Brain pericyte (primary cell): ENCODE results near the gene PPP1R13B.
A peak's percentile ranks its signal among the peaks of the same experiment; 100 is the strongest.

Experiments used
- DNase-seq: peaks from one replicate; pipeline ENCODE4 v3.0.0-alpha.2; 2012; ENCODE audit warnings: low read depth, low spot score

The PPP1R13B gene

GRCh38 chr14:103731916-103732867 lies 115.2 kb downstream of the PPP1R13B start:
- DNase-seq = no peak

GRCh38 chr14:103731481-103731880 lies 115.9 kb downstream of the PPP1R13B start:
- DNase-seq = no peak

DNA sequence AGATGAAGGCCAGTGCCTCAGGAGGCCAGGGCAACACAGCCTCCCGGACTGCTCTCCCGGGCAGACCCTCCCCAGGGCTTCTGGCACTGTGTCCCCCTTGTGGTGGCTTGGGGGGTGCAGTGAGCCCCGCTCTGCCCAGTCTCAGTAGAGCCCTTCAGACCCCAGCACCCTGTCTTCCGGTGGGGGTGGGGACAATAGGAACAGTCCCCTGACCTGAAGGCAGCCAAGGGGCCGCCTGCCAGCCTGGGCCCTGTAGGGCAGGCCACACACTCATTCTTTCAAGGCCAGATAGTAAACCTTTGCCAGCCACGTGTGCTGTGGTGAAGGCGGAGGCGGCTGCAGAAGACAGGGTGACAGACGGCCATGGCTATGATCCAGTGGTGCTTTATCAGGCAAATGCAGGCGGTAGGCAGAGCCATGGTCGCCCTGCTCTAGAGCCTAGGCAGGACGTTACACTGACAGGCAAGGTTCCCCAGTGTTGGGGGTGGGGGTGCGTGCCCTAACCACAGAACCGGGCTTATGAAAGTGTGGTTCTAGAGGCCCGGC lies 116.8 kb downstream of the PPP1R13B start:
- DNase-seq = no peak

- DNase-seq = no peak
Observed at GRCh38 chr14:103729496-103730448, 117.6 kb downstream of the PPP1R13B start.

- no peak for DNase-seq
Observed at GRCh38 chr14:103728721-103729120, 118.7 kb downstream of the PPP1R13B start.

DNA sequence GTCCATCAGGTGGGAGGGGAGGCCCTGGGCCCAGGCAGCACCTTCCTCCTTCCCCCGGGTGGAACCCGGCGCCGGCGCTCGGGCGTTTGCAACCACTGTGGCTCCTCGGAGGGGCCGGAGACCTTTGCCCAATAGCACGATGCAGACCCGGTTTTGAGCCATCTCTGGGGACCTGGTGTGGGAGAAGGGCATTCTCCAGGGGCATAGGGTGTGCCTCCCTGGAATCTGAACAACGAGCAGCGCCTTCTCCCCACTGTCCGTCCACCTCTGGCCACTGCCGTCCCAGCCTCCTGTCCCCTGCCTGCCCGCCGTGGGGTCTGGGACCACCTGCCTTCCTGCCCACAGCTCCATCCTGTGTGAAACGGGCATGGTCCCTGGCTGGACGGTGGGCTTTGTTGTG lies 119.2 kb downstream of the PPP1R13B start:
- no peak for DNase-seq

DNA sequence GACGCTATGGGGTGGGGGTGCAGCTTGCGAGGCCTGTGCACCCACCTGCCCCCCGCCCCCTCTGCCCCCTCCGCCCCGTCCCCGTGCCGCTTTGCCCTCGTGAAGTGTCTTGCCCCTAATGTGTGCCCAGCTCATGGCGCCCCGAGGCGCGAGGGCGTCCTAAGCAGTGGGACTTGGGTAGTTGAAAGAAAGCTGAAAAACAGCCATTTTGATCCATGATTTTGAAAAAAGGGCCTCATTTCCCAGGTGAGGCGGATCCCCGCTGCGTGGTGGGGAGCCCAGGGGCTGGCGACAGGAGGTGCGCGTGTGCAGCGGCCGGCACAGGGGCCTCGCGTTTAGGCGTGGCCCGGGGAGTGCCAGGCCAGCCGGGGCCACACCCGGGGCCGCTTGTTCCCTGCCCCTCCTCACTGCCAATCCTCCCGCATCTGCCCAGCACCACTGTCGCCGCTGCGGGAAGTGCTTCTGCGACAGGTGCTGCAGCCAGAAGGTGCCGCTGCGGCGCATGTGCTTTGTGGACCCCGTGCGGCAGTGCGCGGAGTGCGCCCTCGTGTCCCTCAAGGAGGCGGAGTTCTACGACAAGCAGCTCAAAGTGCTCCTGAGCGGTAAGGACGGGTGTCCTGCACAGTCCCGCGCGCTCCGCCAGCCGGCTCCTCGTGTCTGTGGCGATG lies 119.9 kb downstream of the PPP1R13B start:
- DNase-seq = no peak

DNA sequence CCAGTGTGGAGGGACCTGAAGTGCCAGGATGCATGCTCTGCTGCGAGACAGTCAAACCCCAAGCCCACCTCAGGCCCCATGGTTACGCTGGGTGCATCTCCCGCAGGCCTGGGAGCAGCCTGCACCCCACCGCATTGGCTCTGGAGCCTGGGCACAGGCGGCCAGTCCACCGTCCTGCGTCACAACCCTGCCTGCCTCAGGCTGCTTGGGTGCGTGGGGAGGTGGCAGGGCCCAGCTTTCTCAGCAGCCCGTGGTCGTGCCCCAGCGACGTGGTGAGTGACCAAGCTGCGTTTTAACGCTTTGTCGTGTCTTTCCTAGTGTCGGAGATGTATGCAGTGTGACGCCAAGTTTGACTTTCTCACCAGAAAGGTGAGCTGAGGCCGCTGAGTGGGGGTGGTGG lies 120.9 kb downstream of the PPP1R13B start:
- DNase-seq = no peak

DNA sequence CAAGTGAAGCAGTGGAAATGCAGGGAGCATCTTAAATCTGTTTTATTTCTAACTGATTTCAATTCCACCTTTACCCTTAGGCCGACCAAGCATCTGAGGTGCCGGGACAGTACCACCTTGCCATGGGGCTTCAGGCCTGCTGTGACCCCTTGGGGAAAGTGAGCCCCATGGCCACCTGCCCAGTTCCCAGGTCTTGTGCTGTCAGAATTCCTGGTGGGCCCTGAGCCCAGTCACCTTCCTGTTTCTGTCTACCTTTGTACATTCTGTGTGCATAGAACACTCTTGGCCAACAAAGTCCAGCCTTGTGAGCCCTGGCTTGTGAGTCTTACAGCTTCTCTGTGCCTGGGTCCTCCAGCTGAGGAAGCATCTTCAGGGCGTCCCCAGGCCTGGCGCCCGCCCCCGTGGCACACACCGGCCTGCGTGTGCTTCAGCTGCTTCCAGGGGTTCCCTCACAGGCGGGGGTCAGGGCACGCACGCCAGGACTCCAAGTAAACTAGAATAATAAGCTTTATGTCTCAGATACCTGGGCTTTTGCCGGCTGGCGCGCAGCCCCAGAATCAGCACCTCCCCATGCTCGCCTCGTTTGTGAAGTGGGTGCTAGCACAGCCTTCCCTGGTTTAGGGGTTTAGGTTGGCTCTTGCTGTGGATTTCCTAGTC lies 121.5 kb downstream of the PPP1R13B start:
- no peak for DNase-seq

- no peak for DNase-seq
Observed at GRCh38 chr14:103725001-103725682, 122.2 kb downstream of the PPP1R13B start.

DNA sequence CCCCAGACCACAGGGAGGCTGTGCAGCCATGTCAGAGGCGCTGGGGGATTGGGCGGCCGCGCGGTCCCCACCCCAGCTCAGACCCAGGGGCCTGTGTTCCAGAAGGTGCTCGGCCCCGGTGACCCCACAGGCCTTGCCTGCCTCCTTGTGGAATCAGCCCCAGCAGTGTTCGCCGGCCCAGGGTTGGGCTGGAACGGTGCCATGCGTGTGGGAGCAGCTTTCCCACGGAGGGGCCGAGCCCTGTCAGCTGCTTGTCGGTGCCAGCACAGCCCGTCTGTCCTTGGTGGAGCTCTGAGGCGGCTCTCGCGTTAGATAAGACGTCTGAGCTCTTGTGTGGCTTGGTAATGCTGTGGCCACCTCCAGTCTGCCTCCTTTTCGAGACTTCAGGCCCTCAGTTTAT lies 123.3 kb downstream of the PPP1R13B start:
- no peak for DNase-seq

- no peak for DNase-seq
Observed at GRCh38 chr14:103723748-103724081, 123.7 kb downstream of the PPP1R13B start.

DNA sequence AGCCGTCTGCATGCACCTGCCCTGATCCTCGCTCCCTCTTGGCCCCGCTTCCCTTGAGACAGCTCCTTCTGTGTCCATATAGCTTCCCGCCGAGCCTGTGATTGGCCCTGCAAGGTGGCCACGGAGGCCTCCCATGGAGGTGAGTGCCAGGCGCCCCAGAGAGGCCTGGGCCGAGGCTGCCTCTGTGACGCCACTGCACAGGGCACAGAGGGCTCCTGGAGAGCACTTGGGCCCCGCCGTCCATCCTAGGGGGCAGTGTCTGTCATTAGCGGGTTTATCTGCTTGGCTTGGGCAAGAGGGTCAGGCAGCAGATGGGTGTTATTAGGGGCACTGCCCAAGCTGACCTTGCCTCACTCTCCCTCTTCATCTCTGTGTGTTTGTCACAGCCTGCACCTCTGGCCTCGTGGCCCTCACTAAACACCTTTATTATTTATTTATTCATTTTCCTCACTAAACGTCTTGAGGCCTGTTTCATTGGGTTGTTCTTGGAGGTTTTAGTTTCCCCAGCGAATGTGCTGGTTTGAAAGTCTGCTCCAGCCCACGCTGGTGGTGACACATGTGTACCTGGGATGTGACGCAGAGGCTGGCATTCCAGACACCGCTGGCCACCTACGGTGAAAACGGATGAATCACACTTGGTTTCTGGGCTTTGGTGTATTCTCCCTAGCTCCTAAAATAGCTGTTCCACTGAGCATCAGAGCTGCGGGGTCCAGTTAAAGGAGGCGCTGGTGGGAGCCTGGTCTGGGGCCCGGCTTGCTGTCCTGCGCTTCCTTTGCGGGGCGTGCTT lies 125.8 kb downstream of the PPP1R13B start:
- no peak for DNase-seq

GRCh38 chr14:103719751-103720150 lies 127.6 kb downstream of the PPP1R13B start:
- no peak for DNase-seq

GRCh38 chr14:103718572-103718971 lies 128.8 kb downstream of the PPP1R13B start:
- no peak for DNase-seq

GRCh38 chr14:103716899-103717411 lies 130.4 kb downstream of the PPP1R13B start:
- DNase-seq = no peak

DNA sequence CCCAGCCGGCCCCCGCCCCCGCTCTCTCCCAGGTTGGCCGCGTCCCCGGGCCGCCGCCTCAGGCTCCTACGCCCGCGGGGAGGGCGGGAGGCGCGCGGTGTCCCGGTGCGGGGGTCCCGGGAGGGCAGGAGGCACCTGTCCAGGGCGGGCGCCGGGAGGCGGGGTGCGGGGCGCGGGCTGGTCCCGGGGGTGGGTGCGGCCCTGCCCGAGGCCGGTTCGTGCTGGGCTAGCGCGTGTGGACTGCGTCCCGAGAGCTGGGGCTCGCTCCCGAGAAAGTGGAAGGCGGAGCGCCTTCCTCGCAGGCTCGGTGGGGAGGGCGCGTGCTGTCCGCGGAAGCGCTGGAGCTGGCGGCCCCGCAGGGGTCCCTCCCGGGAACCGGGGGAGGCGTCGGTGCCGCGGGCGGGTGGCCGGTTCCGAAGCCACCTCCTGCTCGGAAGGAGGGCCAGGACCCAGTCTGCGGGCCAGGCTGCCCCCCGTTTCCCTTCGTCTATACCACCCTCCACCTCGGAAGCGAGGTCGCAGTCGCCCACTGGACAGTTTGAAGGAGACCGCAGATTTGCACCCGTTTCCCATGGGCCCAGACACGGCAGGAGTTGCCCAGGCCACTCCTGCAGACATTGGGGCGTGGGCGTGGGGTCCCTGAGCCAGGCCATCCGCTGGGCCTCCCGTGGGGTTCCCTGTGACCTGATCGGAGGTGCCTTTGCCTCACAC lies 131.1 kb downstream of the PPP1R13B start:
- no peak for DNase-seq

DNA sequence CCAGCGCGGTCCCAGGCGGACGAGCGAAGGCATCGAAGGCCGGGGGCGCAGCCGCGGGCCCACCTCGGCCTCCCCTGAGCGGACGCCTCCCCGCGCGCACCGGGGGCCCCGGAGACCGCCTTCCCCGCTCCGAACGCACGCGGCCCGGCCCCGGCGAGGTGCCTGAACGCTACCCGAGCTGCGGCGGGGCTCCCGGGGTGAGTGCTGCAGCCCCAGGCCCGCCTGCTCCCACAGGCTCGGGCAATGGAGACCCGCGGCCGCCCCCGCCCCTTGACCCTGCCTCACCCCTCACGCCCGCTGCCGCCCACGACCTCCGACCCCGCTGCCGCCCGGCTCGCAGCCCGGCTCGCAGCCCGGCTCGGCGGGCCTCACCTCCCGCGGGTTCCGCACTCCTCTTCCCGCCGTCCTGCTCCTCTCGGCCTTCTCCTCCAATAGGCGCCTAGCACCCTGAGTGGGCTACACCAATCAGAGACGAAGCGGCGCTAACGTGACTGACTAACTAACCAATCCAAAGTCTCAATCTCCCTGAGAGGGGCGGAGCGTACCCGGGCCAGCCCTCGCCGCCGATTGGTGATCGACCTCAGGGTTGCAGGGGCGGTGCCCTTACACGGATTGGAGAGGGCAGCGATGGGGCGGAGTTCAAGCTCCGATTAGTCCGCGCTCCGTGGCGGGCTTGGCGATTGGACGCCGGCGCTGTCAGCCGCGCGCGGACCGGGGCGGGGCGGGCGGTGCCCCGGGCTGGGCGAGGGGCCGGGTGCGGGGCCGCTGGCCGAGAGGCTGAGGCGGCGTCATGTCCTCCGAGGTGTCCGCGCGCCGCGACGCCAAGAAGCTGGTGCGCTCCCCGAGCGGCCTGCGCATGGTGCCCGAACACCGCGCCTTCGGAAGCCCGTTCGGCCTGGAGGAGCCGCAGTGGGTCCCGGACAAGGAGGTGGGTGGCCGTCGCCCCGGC lies 132.0 kb downstream of the PPP1R13B start, which contains the start of the genes XRCC3 and ZFYVE21:
XRCC3 (minus strand) TSS at position 400 of the 949 bp plus-strand sequence. CDS start 4,364 bp downstream, outside the sequence.
ZFYVE21 (plus strand) TSS at position 759 of the 949 bp plus-strand sequence; CDS start at position 791, 32 bp downstream.
- DNase-seq = peak; percentile 99
